C4-2B (cell line): ENCODE measurements around the gene WSB2.

Source experiments
- H3K27ac ChIP-seq: fragments of 450-650 bp; 2 replicates; pipeline ENCODE4 v1.5.1; 2017
- ZFX ChIP-seq: fragments of 450-650 bp; IDR thresholded peaks from 2 replicates; pipeline ENCODE4 v1.6.1; 2017
- TF ChIP-seq, protein P1 (sequence below): fragments of 450-650 bp; conservative IDR thresholded peaks from 2 replicates; pipeline ENCODE4 v1.5.1; 2017; ENCODE audit warnings: mild to moderate bottlenecking

The WSB2 gene

DNA sequence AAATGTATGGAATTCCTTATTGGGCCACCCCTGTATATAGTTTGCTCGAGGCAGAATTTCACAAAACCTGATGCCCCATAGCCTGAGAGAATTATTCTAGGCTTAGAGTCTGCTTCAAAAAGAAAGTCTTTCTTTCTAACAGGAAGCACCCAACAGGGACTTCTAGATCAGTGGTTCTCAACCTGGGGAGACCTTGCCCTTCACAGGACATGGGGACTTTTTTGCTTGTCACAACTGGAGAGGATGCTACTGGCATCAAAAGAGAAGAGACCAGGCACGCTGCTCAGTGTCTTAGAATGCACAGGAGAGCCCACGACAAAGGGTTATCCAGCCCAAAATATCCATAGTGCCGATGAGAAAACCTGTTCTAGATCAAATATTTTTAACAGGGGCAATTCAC is 18.9 kb downstream of the WSB2 start:
- H3K27ac ChIP-seq: no peak overlapping the region
- no peak for TF ChIP-seq ZFX
- TF ChIP-seq, protein P1, sequence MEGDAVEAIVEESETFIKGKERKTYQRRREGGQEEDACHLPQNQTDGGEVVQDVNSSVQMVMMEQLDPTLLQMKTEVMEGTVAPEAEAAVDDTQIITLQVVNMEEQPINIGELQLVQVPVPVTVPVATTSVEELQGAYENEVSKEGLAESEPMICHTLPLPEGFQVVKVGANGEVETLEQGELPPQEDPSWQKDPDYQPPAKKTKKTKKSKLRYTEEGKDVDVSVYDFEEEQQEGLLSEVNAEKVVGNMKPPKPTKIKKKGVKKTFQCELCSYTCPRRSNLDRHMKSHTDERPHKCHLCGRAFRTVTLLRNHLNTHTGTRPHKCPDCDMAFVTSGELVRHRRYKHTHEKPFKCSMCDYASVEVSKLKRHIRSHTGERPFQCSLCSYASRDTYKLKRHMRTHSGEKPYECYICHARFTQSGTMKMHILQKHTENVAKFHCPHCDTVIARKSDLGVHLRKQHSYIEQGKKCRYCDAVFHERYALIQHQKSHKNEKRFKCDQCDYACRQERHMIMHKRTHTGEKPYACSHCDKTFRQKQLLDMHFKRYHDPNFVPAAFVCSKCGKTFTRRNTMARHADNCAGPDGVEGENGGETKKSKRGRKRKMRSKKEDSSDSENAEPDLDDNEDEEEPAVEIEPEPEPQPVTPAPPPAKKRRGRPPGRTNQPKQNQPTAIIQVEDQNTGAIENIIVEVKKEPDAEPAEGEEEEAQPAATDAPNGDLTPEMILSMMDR: no peak

DNA sequence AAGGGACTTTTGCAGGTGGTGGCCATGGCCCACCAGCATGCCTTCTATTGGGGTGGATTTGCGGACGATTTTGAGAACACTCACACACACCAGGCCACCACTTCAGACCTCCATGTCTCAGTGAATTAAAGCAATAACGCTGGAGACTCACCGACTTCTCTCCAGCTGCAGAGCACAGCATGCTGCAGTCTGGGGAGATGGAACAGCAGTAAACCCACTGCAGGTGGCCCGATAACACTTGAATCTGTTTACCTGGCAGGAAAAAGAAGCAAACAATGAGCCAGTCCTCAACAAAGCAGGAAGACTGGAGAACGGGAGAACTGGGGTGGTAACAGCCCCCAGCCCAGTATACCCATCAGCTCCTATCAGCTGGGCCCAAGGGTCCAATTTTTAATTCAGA is 22.8 kb downstream of the WSB2 start:
- H3K27ac ChIP-seq: no peak overlapping the region
- TF ChIP-seq, protein P1: no peak
- no peak for TF ChIP-seq ZFX

DNA sequence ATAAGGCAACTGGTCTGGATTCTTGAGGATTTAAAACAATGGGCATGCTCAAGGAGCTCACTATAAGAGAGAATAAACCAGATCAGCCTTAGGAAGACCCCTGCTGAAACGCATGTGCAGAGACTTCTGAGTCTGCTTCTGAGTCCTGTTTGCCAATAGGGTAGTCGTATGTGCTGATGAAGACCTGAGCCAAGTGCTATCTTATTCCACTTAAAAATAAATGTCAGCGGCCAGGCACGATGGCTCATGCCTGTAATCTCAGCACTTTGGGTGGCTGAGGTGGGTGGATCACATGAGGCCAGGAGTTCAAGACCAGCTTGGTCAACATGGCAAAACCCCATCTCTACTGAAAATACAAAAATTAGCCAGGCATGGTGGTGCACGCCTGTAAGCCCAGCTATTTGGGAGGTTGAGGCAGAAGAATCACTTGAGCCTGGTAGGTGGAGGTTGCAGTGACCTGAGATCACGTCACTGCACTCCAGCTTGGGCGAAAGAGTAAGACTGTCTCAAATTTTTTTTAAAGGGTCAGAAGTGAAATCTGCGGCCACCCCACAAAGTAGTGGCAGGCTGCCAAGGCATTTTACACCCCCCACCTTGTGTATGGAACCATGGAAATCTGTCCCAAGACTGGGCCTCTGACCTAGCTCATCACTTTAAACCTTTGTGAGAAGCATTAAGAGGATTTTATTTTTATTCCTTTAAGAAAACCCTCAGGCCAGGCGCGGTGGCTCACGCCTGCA is 24.1 kb downstream of the WSB2 start:
- H3K27ac ChIP-seq: no peak overlapping the region
- no peak for TF ChIP-seq ZFX
- TF ChIP-seq, protein P1: no peak

DNA sequence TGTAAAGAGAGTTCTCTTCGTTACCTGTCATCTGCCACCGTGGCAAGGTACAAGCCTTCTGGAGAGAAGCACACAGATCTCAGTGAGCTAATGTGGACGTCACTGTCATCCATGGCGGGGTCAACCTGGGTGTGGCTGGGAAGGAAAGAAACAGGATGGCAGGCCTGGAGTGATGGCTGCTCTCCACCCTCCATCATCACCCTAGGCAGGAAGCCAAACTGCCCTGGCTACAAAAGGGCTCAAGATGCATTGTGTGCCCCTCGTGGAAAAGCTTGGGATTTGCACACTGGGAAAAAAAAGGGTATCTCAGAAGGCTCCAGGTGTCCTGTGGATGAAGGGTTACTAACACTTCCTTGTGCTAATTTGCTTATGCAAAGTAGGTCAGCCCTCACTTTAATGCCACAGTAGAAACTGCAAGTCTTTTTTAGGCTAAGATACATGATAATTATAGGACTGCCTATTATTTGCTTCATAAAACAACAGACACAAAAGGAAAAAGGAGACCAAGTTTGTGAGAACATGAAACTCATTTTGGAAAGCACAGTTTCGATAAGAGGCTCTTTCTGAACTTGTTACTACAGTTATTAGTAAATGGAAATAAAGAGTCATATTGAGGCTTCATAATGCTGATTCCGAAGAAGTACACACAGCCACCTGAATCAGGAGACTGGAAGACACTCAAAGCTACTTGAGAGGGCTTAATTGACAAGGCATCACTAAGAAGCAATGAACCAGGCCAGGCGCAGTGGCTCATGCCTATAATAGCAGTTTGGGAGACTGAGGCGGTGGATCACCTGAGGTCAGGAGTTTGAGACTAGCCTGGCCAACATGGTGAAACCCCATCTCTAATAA is 25.6 kb downstream of the WSB2 start:
- TF ChIP-seq, protein P1: no peak
- no peak for TF ChIP-seq ZFX
- H3K27ac ChIP-seq: no peak overlapping the region

DNA sequence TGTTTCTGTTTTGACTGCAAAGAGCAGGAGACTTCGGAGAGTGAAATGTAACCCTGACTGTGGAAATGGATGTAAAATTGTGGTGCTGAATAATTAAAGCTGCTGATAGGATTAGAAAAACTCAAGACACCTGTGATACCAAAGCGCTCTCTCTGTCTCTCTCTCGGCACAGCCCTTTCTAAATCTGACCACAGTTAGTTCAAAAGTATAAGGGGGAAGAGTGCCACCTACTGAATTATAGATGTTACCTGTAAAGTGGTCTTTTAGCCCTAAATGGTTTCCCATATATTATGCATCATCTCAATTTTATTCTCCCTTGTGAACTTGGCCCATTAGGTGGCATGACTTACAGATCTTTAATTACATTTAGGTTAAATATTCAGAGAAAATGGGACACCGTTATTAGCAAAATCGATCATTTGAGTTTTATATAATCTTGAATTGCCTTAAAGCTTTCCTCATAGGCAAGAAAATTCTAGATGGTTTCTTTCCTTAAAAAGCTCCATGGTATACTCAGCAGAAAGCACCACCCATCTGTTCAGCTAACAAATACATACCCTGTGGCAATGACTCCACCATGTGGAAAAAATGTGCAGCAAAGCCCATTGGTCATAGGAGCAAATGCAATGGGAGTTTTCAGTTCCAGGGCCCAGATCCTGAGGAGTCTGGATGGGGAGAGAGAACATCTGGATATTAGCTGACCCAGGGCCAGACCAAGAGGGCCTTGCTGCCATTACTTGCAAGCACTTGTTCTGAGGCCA is 26.4 kb downstream of the WSB2 start:
- no peak overlapping the region for H3K27ac ChIP-seq

DNA sequence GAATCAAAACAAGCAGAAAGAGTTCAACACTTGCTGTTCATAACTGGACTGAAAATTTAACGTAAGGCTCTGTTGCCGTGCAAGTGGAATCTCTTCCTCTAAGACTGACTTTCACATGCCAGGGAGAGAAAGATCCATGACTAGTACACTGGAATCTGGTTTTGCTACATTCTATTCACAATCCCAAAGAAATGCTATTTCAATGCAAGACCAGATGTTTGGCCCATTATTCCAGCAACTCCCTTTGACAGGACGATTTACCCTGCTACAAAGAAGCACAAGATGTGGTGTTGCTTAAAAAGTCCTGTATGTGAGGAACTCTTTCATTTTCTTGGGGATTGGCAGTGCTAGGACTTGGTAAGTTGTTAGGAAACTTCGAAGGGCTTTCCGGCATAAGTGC is 27.1 kb downstream of the WSB2 start:
- no peak overlapping the region for H3K27ac ChIP-seq
- TF ChIP-seq, protein P1: no peak
- no peak for TF ChIP-seq ZFX

More for the DNA sequence above, 26.4 kb downstream of the WSB2 start:
- TF ChIP-seq, protein P1: no peak; the same call in 1 of the 2 replicates
- no peak for TF ChIP-seq ZFX
